ENCODE data around the gene RP9.

DNA sequence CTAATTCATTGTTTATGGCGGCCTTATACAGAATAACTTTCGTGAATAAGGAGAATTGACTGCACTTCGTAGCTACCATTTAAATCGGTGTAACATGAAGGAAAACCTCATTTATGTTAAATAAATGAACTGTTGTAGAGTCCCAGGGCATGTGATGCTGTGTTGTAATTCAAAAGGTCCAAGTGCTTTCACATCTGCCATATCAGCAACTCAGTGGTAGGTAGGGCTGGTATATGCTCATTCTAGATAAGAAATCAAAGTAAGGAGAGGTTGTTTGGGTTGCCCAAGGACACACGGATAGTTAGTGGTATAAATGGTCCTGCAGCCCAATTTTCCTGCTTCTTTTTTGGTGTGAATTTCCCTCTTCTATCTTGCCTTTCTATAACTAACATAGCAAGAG is 36.0 kb upstream of the RP9 start:
- TF ChIP-seq CTCF (IDR thresholded peaks at IDR 0.05): no peak
- TF ChIP-seq EP300 (IDR thresholded peaks at IDR 0.05): no peak
